GM23338 (cell line): ENCODE data around the gene ACVR1C. TPM values are rescaled to one million over a fixed set of nuclear protein-coding genes. Genes with fewer than 3 reads are reported as not detected.

Experiments
- ATAC-seq: fragments of 200-7000 bp; cut with Tn5 transposase; 3 replicates; pipeline ENCODE4 v1.9.1; 2020
- DNase-seq: peaks from one replicate; pipeline ENCODE4 v3.0.0-alpha.2; 2015; ENCODE audit warnings: low spot score
- H2AFZ ChIP-seq: fragments of 200-600 bp; sonication (generic); 2 replicates; pipeline ENCODE4 v1.8.0; 2016; ENCODE audit warnings: antibody characterized with exemption, mild to moderate bottlenecking, moderate library complexity
- H3F3A ChIP-seq: fragments of 200-600 bp; sonication (generic); replicated peaks from 2 replicates; pipeline ENCODE4 v1.8.0; 2017; ENCODE audit warnings: antibody characterized with exemption, mixed run types, low read depth
- H3K27ac ChIP-seq: fragments of 200-600 bp; sonication (generic); 2 replicates; pipeline ENCODE4 v1.6.1; 2016; ENCODE audit warnings: low read depth
- H3K27me3 ChIP-seq: fragments of 200-600 bp; sonication (generic); 2 replicates; pipeline ENCODE4 v1.8.0; 2016; ENCODE audit warnings: mild to moderate bottlenecking, mixed run types, moderate library complexity; ENCODE audit not compliant: insufficient read depth
- H3K36me3 ChIP-seq: fragments of 200-600 bp; sonication (generic); 2 replicates; pipeline ENCODE4 v1.8.0; 2016; ENCODE audit warnings: mild to moderate bottlenecking; ENCODE audit not compliant: insufficient read depth
- H3K4me1 ChIP-seq: fragments of 200-600 bp; sonication (generic); 2 replicates; pipeline ENCODE4 v1.8.0; 2016; ENCODE audit warnings: mild to moderate bottlenecking, moderate library complexity; ENCODE audit not compliant: insufficient read depth
- H3K4me2 ChIP-seq: fragments of 200-600 bp; sonication (generic); 2 replicates; pipeline ENCODE4 v1.7.1; 2017; ENCODE audit warnings: mixed run types
- H3K4me3 ChIP-seq: fragments of 200-600 bp; sonication (generic); 2 replicates; pipeline ENCODE4 v1.6.1; 2016; ENCODE audit warnings: mixed run types
- H3K79me2 ChIP-seq: fragments of 200-600 bp; sonication (generic); replicated peaks from 2 replicates; pipeline ENCODE4 v1.8.0; 2017; ENCODE audit warnings: mild to moderate bottlenecking; ENCODE audit not compliant: insufficient read depth
- H3K9me2 ChIP-seq: fragments of 200-600 bp; sonication (generic); 2 replicates; pipeline ENCODE4 v1.8.0; 2017; ENCODE audit not compliant: insufficient read depth
- H4K20me1 ChIP-seq: fragments of 200-600 bp; sonication (generic); replicated peaks from 2 replicates; pipeline ENCODE4 v1.8.0; 2017; ENCODE audit warnings: mild to moderate bottlenecking; ENCODE audit not compliant: insufficient read depth
- H3K27ac Mint-ChIP-seq: 2 replicates; pipeline ENCODE4 v1.8.0; 2020; ENCODE audit warnings: inconsistent platforms, mild to moderate bottlenecking, moderate library complexity, mixed read lengths
- H3K27me3 Mint-ChIP-seq: 3 replicates; pipeline ENCODE4 v1.8.0; 2022; ENCODE audit warnings: low read depth, mild to moderate bottlenecking, moderate library complexity, mixed read lengths, inconsistent platforms; ENCODE audit not compliant: insufficient read depth, poor library complexity
- H3K36me3 Mint-ChIP-seq: 3 replicates; pipeline ENCODE4 v1.8.0; 2021; ENCODE audit warnings: low read depth, mild to moderate bottlenecking, inconsistent platforms, moderate library complexity, mixed read lengths
- H3K4me1 Mint-ChIP-seq: 3 replicates; pipeline ENCODE4 v1.8.0; 2020; ENCODE audit warnings: mild to moderate bottlenecking, inconsistent platforms, mixed read lengths
- H3K4me3 Mint-ChIP-seq: 3 replicates; pipeline ENCODE4 v1.8.0; 2021; ENCODE audit warnings: moderate library complexity, mild to moderate bottlenecking, inconsistent platforms, mixed read lengths
- H3K9me3 Mint-ChIP-seq: 3 replicates; pipeline ENCODE4 v1.8.0; 2020; ENCODE audit warnings: moderate library complexity, mild to moderate bottlenecking, inconsistent platforms, mixed read lengths
- CREB1 ChIP-seq: fragments of 250-450 bp; sonication (Bioruptor Pico); IDR thresholded peaks from 2 replicates; pipeline ENCODE4 v1.5.0; 2020; ENCODE audit warnings: low read depth, mild to moderate bottlenecking, moderate library complexity
- CTCF ChIP-seq, 2 experiments: fragments of 200-600 bp in 1 of 2; sonication (generic) in 1 of 2; conservative IDR thresholded peaks; 2 replicates each; pipeline versions ENCODE4 v1.5.1 to v1.6.1; 2016 to 2017; ENCODE audit warnings: antibody characterized with exemption in 2 of 2, low read depth in 2 of 2, mild to moderate bottlenecking in 2 of 2, moderate library complexity in 1 of 2
- ETS1 ChIP-seq: IDR thresholded peaks from 2 replicates; pipeline ENCODE4 v1.6.1; 2016; ENCODE audit warnings: antibody characterized with exemption
- EZH2 ChIP-seq: fragments of 200-600 bp; sonication (generic); IDR thresholded peaks from one replicate; pipeline ENCODE4 v1.8.0; 2017; ENCODE audit warnings: antibody characterized with exemption, mild to moderate bottlenecking, low read depth; ENCODE audit not compliant: unreplicated experiment
- EZH2phosphoT487 ChIP-seq: fragments of 200-600 bp; sonication (generic); IDR thresholded peaks from one replicate; pipeline ENCODE4 v1.8.1; 2018; ENCODE audit warnings: antibody characterized with exemption; ENCODE audit not compliant: unreplicated experiment
- JUNB ChIP-seq: IDR thresholded peaks from one replicate; pipeline ENCODE4 v1.6.1; 2016; ENCODE audit warnings: antibody characterized with exemption; ENCODE audit not compliant: unreplicated experiment
- NANOG ChIP-seq: IDR thresholded peaks from 2 replicates; pipeline ENCODE4 v1.6.1; 2016; ENCODE audit warnings: antibody characterized with exemption, borderline replicate concordance
- POLR2AphosphoS5 ChIP-seq: IDR thresholded peaks from 2 replicates; pipeline ENCODE4 v1.6.1; 2016; ENCODE audit warnings: antibody characterized with exemption, low read depth
- REST ChIP-seq: IDR thresholded peaks from one replicate; pipeline ENCODE4 v1.6.1; 2018; ENCODE audit warnings: antibody characterized with exemption; ENCODE audit not compliant: unreplicated experiment
- STAT1 ChIP-seq: IDR thresholded peaks from one replicate; pipeline ENCODE4 v1.6.1; 2016; ENCODE audit warnings: antibody characterized with exemption; ENCODE audit not compliant: unreplicated experiment
- ZNF114 ChIP-seq: fragments of 250-450 bp; sonication (Bioruptor Pico); IDR thresholded peaks from 2 replicates; pipeline ENCODE4 v1.5.0; 2020; ENCODE audit warnings: mild to moderate bottlenecking, moderate library complexity
- ZNF331 ChIP-seq: fragments of 250-450 bp; sonication (Bioruptor Pico); IDR thresholded peaks from 2 replicates; pipeline ENCODE4 v1.5.0; 2020; ENCODE audit warnings: low read depth, mild to moderate bottlenecking, moderate library complexity
- polyA plus RNA-seq: library from polyadenylated mRNA; unstranded; fragments of >200 nt; fragmentation: Nextera tagmentation; extraction: Ambion mirVana; gene quantifications from 2 replicates; pipeline ENCODE4 v1.2.1, GENCODE V29; 2016
- total RNA-seq: library from RNA; depleted of rRNA; stranded (reverse); fragments of >200 nt; shearing (Covaris generic); gene quantifications from 2 replicates; pipeline ENCODE4 v1.2.3, GENCODE V29; 2014

ACVR1C gene
- total and polyA plus RNA-seq, 2 experiments from 2014 or later, result 0.61 to 0.94 TPM

DNA sequence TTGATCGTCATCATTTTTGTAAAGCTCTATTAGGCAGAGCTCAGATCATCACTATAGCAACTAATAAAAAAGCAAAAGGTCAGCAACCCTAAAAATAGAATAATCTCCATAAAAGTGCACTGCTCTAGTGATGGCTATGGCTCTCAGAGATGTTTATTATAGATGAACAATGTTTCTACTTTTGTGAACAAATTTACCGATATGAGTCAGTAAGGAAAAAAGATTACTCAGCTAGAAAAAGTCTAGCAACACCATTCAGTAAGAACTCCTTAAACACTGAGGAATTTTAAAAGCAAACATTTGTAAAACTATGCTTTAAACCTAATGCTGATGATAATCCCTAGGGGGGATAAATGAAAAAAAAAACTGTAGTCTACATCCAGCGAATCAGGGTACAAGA, 69.6 kb downstream of the ACVR1C start (continued):
- TF ChIP-seq CTCF (conservative IDR thresholded peaks at IDR 0.05; ENCODE audit: low read depth in 2 of 2) (no peak), CREB1 (CRISPR knock-in tag) (no peak), ZNF114 (CRISPR knock-in tag) (no peak), REST (no peak), ZNF331 (CRISPR knock-in tag) (no peak), EZH2phosphoT487 (no peak), EZH2 (no peak), ETS1 (no peak)

- Histone ChIP-seq H2AFZ (no peak overlapping the region), H3K4me2 (no peak overlapping the region), H3K4me3 (no peak overlapping the region), H4K20me1 (no peaks in the 10 kb centered on the region), H3K27ac (no peak overlapping the region), H3K9me2 (peaks cover 5% of the 10 kb centered on the region; the same call in 1 of the 2 replicates), H3K36me3 (no peaks in the 10 kb centered on the region), H3K27me3 (no peaks in the 10 kb centered on the region), H3K4me1 (peaks cover 13% of the 10 kb centered on the region), H3K79me2 (no peaks in the 10 kb centered on the region), H3F3A (no peaks in the 10 kb centered on the region)
- H3K36me3 Mint-ChIP-seq, result no peaks in the 10 kb centered on the region
- ATAC-seq (no peak), DNase-seq (no peak)
- no peak overlapping the region for H3K27ac Mint-ChIP-seq
- H3K27me3 Mint-ChIP-seq, result peaks cover 2% of the 10 kb centered on the region
- no peak overlapping the region for H3K4me3 Mint-ChIP-seq
- H3K9me3 Mint-ChIP-seq, result no peaks in the 10 kb centered on the region; the same call in 2 of the 3 replicates
- peaks cover 20% of the 10 kb centered on the region for H3K4me1 Mint-ChIP-seq
- TF ChIP-seq CTCF (conservative IDR thresholded peaks at IDR 0.05; ENCODE audit: low read depth in 2 of 2) (no peak), POLR2AphosphoS5 (no peak), JUNB (no peak), NANOG (no peak), ETS1 (no peak), CREB1 (CRISPR knock-in tag) (no peak), STAT1 (no peak)
Observed at GRCh38 chr2:157557770-157558169, 70.9 kb downstream of the ACVR1C start.
